GM19395 (cell line): Measurements from ENCODE around the gene EVL.
"Not testable (repeated sequence)": the region's sequence is repeated elsewhere in the genome, so short reads cannot be mapped to it uniquely, and the experiment has no call there.

ENCODE experiments used
- ATAC-seq: cut with Tn5 transposase; IDR thresholded peaks from one replicate; pipeline ENCODE4 v1.9.1; 2021; ENCODE audit warnings: mild to moderate bottlenecking, moderate library complexity; ENCODE audit not compliant: unreplicated experiment

EVL gene, protein sequence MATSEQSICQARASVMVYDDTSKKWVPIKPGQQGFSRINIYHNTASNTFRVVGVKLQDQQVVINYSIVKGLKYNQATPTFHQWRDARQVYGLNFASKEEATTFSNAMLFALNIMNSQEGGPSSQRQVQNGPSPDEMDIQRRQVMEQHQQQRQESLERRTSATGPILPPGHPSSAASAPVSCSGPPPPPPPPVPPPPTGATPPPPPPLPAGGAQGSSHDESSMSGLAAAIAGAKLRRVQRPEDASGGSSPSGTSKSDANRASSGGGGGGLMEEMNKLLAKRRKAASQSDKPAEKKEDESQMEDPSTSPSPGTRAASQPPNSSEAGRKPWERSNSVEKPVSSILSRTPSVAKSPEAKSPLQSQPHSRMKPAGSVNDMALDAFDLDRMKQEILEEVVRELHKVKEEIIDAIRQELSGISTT

GRCh38 chr14:100065111-100065871 is at the start of gene EVL:
Gene EVL (plus strand): TSS chr14:100065422. CDS start chr14:100065501, 79 bp downstream.
- peak; percentile 52 for ATAC-seq

GRCh38 chr14:100017553-100017952 is 47.7 kb upstream of the EVL start:
- ATAC-seq: no peak

DNA sequence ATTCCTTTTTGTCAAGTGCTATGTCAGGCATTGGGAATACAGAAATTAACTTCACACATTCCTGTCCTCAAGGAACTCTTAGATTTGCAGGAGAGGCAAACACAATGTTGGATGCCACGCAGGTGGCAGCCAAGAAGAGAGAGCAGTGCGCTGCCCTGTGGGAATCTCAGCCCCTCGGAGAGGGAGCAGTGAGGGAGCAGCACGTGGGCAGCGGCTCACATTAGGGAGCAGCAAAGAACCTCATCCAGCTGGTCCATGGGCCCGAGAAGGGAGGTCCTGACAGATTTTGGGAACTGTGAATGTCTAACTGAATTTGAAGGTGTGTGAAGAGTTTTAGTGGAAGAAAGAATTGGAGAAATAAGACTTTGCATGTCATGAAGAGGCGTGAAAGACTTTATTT is 47.2 kb upstream of the EVL start:
- ATAC-seq: no peak

GRCh38 chr14:100018482-100018881 is 46.7 kb upstream of the EVL start:
- no peak for ATAC-seq

- ATAC-seq: no peak
These were observed 46.0 kb upstream of the EVL start for GRCh38 chr14:100019156-100019744.

DNA sequence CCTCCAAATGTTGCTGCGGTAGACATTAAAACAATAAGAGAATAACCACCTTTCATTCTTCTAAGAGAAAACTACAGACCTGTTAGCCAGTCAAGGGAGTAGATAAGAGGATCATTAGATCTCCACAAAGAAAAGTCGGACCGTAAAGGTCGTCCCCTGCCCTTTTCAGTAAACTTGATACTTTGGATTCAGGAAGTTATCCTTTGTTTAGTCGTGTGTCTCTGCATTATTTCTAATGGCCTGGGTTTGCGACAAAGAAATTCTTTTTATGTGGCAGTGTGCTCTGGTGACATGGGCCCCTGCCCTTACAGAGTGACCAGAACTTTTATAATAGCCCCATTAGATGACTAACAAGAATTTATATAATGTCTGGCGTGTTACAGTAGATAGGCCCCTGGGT is 44.6 kb upstream of the EVL start:
- no peak for ATAC-seq

- no peak for ATAC-seq
These were observed 42.3 kb upstream of the EVL start for GRCh38 chr14:100022772-100023451.

DNA sequence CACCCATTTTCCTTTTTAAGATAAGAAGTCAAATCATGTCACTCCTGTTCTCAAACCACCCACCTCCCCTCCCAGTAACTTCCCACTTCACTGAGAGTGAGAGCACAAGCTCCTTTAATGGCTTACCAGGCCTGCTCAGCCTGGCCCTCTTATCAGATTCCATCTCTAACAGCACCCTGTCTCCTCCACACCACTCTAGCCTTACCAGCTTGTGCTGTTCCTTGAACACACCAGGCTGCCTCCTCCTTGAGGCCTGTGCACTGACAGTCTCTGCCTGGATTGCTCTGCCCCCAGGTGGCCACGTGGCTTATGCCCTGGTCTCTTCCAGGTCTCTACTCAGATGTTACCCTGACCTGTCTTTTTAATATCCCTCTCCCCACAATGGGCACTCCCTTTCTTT is 40.1 kb upstream of the EVL start:
- ATAC-seq: no peak

- ATAC-seq: no peak
These were observed 37.3 kb upstream of the EVL start for GRCh38 chr14:100027771-100028490.

GRCh38 chr14:100028990-100029677 is 36.1 kb upstream of the EVL start:
- ATAC-seq: no peak

DNA sequence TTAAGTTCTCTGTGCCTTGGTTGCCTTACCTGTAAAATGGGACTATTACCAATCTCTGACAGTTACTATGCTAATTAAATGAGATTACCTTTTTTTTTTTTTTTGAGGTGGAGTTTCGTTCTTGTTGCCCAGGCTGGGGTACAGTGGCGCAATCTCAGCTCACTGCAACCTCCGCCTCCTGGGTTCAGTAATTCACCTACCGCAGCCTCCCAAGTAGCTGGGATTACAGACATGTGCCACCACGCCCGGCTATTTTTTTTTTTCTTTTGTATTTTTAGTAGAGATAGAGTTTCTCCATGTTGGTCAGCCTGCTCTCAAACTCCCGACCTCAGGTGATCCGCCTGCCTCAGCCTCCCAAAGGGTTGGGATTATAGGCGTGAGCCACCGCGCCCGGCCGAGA is 35.2 kb upstream of the EVL start:
- ATAC-seq: not testable (repeated sequence)

DNA sequence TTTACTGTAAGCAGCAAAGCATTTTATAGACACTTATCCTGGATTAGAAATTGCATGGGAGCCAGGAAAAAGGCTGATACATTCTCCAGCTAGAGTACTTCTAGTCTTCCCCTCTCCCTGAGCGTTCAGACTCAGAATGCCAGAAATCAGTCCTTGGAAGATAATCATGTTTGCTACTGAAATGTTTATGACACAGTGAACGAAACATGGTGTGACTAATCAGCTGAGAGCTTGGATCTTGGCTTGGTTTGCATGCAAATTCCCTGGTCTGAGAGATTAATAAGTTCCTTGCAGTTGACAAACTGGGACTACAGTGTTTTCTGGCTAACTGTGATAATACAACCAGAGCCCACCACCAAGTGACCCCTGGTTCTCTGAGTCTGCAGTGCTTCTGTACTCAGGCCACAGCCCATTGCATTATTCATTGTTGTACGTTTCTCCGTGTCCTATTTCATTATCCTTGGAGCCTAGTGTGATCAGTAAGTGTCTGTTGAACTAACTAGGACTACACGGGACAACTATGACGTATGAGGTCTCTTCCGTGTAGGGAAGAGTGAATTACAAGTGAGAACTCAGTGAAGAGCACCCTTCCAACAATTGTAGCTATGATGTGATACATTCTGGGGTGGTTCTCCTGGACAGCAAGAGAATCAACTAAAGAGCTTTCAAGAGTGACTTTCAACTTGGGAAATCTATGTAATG is 34.6 kb upstream of the EVL start:
- ATAC-seq: no peak

- no peak for ATAC-seq
These were observed 33.5 kb upstream of the EVL start for GRCh38 chr14:100031506-100032281.

DNA sequence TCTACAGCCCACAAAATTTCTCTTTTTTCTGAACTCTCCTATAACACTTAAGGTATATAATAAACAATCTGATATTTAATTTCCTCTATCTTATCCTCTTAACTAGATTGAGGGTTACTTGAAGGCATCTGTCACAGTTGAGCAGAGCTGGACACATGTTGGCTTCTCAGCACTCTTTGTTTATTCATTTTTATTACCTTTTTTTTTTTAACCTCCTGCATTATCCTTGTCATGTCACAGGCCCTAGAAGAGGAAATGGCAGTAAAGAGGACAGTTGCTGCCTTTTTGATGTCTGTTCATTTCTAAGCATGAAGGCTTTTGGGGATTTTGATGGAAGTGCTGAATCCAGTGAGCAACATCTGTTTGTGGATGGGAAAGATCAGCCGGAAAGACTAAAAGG is 32.5 kb upstream of the EVL start:
- no peak for ATAC-seq

DNA sequence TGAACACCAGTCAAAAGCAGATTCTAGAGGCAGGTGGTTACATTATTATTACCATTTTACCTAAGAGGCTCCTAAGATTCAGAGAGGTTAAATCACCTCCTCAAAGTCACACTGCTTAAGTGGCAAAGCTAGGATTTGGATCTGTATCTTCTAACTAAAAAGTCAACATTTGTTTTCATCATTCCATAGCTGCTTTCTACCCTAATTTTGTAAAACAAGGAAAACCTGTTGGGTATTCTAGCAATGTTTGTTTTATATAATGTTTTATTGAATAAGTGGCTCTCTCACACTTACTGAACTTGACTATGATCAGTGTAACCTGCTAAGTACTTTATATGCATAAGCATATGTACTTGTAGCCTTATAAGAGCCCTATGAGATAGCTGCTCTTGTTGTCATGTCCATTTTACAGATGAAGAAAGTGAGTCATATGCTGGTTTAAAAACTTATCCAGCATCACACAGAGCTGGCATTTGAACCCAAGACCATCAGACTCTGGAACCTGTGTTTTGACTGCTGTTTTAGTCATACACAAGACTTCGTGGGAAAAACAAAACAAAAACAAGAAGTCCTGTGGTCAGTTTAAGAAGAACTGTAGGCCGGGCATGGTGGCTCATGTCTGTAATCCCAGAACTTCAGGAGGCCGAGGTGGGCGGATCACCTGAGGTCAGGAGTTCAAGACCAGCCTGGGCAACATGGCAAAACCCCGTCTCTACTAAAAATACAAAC is 31.7 kb upstream of the EVL start:
- ATAC-seq: no peak

DNA sequence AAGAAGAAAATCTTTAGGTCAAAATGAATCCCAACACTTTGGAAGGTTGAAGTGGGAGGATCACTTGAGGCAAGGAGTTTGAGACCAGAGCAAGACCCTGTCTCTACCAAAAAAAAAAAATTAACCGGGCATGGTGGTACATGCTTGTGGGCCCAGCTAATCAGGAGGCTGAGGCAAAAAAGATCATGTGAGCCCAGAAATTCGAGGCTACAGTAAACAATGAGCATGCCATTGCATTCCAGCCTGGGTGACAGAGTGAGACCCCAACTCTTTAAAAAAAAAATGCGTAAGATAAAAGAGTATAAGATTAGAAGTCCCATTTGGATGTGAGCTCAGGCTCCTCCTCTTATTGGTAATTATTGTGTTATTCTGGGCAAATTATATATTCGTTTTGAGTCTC is 30.8 kb upstream of the EVL start:
- no peak for ATAC-seq

GRCh38 chr14:100034961-100035500 is 30.2 kb upstream of the EVL start:
- no peak for ATAC-seq

DNA sequence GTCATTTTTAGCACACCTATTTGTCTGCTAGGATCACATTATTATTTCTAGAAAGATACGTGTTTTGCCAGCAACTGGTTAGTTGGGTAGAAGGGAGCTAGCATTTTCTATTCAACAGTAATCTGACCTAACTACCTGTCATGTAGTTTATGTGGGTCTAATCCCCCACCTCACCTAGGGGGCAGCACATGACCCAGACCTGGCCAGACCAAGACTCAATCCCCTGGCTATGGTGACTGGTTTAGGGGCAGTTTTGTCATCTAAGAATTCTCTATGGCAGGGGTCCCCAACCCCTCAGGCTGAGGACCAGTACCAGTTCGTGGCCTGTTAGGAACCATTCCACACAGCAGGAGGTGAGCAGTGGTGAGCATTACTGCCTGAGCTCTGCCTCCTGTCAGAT is 29.5 kb upstream of the EVL start:
- no peak for ATAC-seq
